Stimulated activated CD8-positive, alpha-beta memory T cell treated with anti-CD3 and anti-CD28 coated beads, Interleukin-2, amount 100 ng/mL, for 48 hours (primary cell): ENCODE data around the gene VPS4A.

ENCODE experiments used
- DNase-seq, 2 donors: peaks; one replicate each; pipeline ENCODE4 v3.0.0-alpha.2; 2020; ENCODE audit warnings: low read depth in 2 of 2

VPS4A gene

DNA sequence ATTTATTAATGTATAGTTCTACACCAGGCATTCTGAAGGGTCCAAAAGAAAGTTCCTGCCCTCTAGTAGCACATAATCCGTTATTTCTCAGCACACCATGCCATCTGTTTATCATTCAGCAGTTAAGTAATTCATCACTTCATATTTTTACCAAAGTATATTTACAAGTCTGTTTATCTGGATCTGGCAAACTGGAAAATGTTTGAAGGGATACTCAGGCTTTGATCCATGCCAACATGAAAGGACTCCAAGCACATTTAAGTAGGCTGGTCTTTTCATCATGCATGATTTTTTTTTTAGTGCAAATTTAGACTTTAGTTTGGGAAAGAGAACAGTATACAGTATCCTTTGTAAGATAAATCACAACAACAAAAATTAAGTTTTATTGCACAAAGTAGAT is 4.1 kb upstream of the VPS4A start:
- no peak for DNase-seq

DNA sequence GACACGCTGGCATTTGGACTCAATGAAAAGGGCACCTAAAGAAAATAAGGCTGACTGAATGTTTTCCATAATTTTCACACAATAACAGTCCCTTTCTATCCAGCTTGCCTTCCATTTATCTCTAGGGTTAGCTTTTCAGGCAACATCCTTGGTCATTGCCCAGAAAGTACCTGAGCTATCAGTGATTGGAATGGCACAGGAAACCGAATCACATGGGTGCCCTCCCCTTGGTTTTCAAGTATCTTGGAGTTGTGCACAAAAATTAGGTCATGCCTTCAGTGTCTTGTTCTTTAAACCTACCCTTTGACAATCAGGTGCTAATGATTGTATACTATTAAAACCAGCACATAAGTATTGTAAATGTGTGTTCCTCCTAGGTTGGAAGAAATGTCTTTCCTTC is 3.3 kb upstream of the VPS4A start:
- no peak for DNase-seq

DNA sequence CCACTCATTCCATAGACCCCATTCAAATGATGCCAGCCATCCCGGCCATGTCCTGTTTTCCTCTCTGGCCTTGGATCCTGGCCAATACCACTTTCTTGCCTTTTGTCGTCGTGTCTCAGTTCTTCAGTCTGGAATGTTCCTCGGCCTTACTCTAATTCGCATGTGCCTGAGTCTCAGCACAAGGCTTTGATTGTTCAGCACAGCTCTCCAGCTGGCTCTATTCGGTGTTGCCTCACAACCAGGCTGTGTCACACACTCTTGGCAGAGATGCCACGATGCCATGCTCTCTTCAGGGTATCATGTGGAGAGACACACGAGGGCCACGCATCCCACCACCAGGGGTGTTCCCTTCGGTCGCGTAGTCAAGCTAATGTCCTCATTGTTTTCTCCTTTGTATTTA is 1.8 kb upstream of the VPS4A start:
- no peak for DNase-seq

DNA sequence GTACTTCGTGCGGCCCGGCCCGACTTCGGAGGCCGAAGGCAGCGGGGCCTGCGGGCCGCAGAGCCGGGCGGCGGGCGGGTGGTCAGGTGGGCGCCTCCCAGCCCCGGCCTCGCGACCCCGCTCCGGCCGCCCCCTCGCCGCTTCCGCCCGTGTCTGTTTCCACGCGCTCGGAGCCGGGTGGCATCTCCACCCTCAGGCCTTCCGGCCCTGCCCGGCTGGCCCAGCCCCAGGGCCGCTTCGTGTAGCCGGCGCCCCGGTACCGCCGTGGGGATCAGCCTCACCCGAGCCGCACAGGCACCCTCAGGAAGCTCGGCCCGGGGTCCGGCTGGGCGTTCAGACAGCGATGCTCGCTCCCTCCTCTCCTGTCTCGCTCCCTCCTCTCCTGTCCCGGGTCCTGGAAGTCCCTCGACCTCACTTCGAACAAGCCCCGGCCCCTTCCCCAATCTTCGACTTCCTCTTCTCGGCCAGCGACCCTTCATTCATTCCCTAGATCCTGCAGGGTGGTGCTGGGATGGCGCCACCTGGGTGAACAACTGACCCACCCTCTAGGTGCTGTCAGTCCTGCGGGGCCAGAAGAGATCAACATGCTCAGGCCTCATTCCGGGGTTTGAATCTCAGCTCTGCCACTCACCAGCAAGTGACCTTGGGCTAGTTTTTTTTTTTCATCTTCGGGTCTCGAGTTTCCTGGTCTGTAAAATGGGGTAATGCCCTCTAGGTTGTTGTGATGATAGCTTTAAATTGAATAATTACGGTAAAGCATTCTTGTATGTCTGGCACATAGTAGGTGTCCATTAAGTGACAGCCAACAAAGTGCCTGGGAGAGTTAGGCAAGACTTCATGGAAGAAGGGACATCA is 610 bp downstream of the VPS4A start:
- DNase-seq, result peak; percentile 21 to 37

GRCh38 chr16:69313469-69313868 is 2.3 kb downstream of the VPS4A start:
- no peak for DNase-seq

DNA sequence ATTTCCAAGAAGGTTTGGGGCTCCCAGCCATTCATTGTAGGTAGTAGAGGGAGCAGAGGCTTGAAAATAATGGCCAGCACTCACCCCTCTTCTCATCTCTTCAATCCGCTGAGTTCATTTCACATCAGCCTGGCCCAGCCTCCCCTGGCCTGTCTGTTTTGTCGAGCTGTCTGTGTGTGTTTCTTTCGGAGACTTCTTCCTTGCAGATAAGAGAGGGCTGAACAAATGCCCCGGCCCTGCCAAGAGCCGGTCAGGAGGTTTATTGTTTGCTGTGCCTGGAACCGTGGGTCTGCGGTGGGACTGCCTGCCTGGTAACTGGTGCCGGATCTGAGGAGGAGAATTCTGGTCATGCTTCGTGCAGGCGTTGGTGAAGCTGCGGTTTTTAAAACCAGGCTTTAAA is 3.4 kb downstream of the VPS4A start:
- no peak for DNase-seq

GRCh38 chr16:69315486-69316311 is 4.5 kb downstream of the VPS4A start:
- no peak for DNase-seq

DNA sequence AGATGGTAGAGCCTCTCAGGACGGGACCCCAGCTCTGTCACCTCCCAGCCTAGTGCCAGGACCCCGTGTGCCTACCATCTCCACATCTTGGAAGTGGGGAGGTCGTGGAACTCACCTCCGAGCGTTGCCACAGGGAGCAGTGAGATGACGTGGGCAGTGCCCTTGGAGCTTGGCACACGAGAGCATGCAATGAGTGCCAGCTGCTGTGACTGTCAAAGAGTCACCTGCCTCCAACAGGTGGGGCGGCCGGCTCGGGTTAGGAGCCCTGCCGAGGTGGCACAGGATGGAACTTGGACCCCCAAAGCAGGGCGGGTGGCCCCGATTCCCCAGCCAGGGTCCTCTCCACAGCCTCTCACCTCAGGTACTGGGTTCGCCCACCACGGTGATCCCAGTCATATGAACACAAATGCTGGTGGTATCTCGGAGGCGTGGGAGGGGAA is 5.5 kb downstream of the VPS4A start:
- DNase-seq, result no peak

DNA sequence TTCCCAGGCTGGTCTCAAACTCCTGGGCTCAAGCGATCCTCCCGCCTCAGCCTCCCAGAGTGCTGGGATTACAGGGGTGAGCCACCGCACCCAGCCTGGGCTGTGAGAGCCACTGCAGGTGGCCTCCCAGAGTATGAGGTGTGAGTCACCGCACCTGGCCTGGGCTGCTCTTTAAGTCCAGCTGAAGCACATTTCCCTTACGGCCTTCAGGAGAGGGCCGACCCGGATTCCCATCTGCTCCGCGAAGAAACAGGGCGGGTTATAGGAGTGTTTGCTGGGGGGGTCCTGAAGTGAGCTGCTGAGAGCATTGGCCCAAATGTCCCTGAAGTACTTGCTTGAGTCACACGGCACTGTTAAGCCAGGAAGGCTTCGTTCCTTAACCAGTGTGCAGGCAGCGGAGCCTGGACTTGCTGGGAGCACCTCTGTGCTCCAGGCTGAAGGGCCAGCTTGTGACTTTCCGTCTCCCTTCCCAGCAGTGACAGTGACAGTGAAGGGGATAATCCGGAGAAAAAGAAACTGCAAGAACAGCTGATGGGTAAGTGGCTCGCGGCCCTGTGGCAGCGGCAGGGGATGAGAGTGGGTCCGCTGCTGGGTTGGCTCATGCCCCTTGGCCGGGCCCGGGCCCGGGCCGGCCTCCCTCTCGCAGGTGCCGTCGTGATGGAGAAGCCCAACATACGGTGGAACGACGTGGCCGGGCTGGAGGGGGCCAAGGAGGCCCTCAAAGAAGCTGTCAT is 7.2 kb downstream of the VPS4A start:
- no peak for DNase-seq

DNA sequence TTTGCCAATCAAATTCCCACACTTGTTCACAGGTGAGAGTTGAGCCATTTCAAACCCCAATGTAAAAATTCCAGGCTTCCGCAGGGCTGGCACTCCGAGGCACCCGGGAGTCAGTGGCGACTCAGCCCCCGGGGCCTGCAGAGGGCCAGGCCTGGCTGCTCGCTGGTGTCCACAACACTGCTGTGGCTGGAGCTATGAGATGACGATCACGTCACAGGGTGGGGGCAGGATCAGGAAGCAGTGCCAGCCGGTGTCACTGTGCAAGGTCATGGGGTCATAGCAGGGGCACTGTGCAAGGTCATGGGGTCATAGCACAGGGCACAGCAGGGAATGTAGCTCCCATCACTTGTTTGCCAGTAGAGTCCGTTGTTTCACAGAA is 7.8 kb downstream of the VPS4A start:
- DNase-seq, result no peak

- no peak for DNase-seq
Observed at GRCh38 chr16:69319381-69319780, 8.2 kb downstream of the VPS4A start.

- DNase-seq, result no peak
Observed at GRCh38 chr16:69319826-69320739, 8.9 kb downstream of the VPS4A start.

GRCh38 chr16:69320740-69321073 is 9.6 kb downstream of the VPS4A start:
- no peak for DNase-seq

DNA sequence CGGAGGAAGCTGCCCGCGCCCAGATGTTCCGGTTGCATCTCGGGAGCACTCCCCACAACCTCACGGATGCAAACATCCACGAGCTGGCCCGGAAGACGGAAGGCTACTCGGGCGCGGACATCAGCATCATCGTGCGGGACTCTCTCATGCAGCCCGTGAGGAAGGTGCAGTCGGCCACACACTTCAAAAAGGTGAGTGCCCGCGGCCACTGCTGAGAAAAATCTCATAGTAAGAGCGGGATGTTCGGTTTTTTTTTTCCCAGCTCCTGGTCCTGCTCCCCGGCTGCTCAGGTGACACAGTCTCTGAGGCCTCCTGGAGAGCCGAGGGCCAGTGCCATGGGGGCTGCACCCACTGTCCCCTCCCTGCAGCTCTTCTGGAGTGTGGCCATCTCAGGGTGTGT is 9.9 kb downstream of the VPS4A start:
- no peak for DNase-seq

GRCh38 chr16:69322343-69322742 is 11.2 kb downstream of the VPS4A start:
- no peak for DNase-seq

GRCh38 chr16:69323415-69323814 is 12.3 kb downstream of the VPS4A start:
- no peak for DNase-seq

- no peak for DNase-seq
Observed at GRCh38 chr16:69324013-69324531, 12.9 kb downstream of the VPS4A start.

DNA sequence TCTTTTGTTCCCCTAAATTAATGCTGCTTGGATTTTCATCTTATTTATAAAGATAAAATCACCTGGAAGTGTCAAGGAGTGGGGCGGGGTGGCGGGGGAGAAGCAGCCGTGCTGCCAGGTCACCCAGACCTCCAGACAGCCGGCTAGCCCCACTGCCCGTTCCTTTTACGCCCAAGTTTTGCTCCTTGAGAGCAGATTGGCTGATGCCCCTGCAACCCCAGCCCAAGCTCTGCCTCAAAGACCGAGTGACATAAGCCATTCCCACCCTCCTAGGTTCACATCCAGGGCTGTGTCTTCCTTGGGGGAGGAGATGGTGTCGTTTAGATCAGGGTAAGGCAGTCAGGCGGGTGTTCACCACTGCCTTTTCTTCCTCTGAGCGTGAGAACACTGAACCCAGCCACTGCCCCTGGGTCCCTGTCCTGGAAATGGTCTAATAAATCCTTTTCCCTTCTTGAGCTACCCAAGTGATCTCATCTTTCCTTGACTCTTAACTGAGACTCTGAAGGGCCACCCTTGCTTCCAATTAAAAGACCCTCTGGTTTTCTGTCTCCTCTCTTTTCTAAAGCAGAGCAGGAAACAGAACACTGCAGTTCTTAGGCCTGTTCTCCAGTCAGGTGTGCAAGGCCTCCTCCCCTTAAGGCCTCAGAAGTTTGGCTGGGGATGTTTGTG is 13.6 kb downstream of the VPS4A start:
- DNase-seq, result no peak

DNA sequence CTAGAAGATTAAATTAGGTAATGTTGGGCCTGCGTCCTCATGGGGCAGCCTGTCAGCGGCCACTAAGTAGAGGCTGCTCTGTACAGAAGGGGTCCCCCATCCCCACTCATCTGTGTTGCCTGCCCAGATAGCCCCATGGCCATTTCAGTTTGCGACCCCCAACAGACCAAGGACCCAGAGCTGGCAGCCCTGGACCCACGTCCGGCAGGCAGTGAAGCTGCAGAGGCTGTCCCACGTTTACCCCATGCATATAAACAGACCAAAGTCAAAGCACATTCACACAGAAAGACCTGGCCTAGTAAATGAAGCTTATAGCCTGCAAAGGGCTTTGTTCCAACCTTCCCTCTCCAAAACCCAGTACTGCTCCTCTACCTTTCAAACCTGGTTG is 14.6 kb downstream of the VPS4A start:
- DNase-seq, result no peak

- DNase-seq, result no peak
Observed at GRCh38 chr16:69326172-69326873, 15.2 kb downstream of the VPS4A start.
